Motor neuron (in vitro differentiated cells): ENCODE results near the gene CCDC194. TPM values are rescaled to one million over a fixed set of nuclear protein-coding genes. Genes with fewer than 3 reads are reported as not detected.

Experiments
- ATAC-seq, 8 experiments: fragments of 200-7000 bp; cut with Tn5 transposase; replicated peaks in 6 of 8; 2 replicates each; pipeline ENCODE4 v1.8.0; 2021; ENCODE audit warnings: mild to moderate bottlenecking in 8 of 8, moderate library complexity in 8 of 8
- H3K27ac ChIP-seq, 2 donors: fragments of 250-450 bp; sonication (Bioruptor Pico); 2 replicates each; pipeline ENCODE4 v1.9.0; 2021; ENCODE audit warnings: antibody characterized with exemption in 2 of 2, mild to moderate bottlenecking in 2 of 2, moderate library complexity in 1 of 2
- H3K4me1 ChIP-seq, 2 donors: fragments of 250-450 bp; sonication (Bioruptor Pico); replicated peaks in 1 of 2; 2 replicates each; pipeline ENCODE4 v1.6.1; 2021; ENCODE audit warnings: antibody characterized with exemption in 2 of 2, mild to moderate bottlenecking in 2 of 2, moderate library complexity in 1 of 2
- H3K4me3 ChIP-seq, 5 donors: fragments of 250-450 bp; sonication (Bioruptor Pico); 2 replicates each; pipeline ENCODE4 v1.9.0; 2021; ENCODE audit warnings: antibody characterized with exemption in 5 of 5, mild to moderate bottlenecking in 5 of 5, moderate library complexity in 4 of 5
- WGBS, 10 experiments: fragments of 450-650 bp; shearing (Covaris generic); methylation state at CpG; one replicate each; pipeline ENCODE4 v1.0.0; 2022; 5-methylcytosine and 5-hydroxymethylcytosine counted together
- in situ Hi-C, 9 experiments: fragments of 400-800 bp; cut with MboI; loops; one replicate each; pipeline ENCODE4 v1.15.0; 2021; ENCODE audit warnings: low sequenced_read_pairs in 9 of 9, low pct_unique_long_range_greater_than_20kb in 2 of 9; ENCODE audit not compliant: unreplicated experiment in 9 of 9
- total RNA-seq, 8 experiments: library from RNA; unstranded; fragments of 300-600 nt; gene quantifications; 2 replicates each; pipeline versions ENCODE4 v1.2.3 to v1.2.4, GENCODE V29; 2022

The CCDC194 gene
- total RNA-seq, 8 experiments from 2014 or later: 0.22 to 1.1 (median 0.39) TPM; not detected in 4

- Histone ChIP-seq H3K4me3 (no peak overlapping the region), H3K4me1 (no peaks in the 10 kb centered on the region), H3K27ac (no peak overlapping the region)
- in situ Hi-C loops: no loop called here
- 20 to 100% (median 75%) methylated on average over 1 to 4 of the region's 7 CpGs; no CpG with 5 or more reads in 3 of the 10 experiments for WGBS, 10 experiments
- ATAC-seq: no peak
These were observed 36.8 kb downstream of the CCDC194 start for GRCh38 chr19:17357078-17357666.

GRCh38 chr19:17353386-17353785 is 40.6 kb downstream of the CCDC194 start:
- in situ Hi-C loops: no loop called here
- no peak for ATAC-seq
- H3K27ac ChIP-seq: no peak overlapping the region

GRCh38 chr19:17352608-17353280 is 41.3 kb downstream of the CCDC194 start:
- in situ Hi-C loops: no loop called here
- no peak for ATAC-seq
- 40 to 100% (median 83%) methylated on average over 1 to 2 of the region's 14 CpGs; no CpG with 5 or more reads in 6 of the 10 experiments for WGBS, 10 experiments
- Histone ChIP-seq H3K4me3 (no peak overlapping the region), H3K27ac (no peak overlapping the region), H3K4me1 (peaks cover 3 to 4% of the 10 kb centered on the region in 2 donors)

More at GRCh38 chr19:17353386-17353785, 40.6 kb downstream of the CCDC194 start:
- 43 to 92% (median 83%) methylated on average over 1 to 7 of the region's 8 CpGs; no CpG with 5 or more reads in 5 of the 10 experiments for WGBS, 10 experiments
- Histone ChIP-seq H3K4me3 (no peak overlapping the region), H3K4me1 (peaks cover 3 to 4% of the 10 kb centered on the region in 2 donors)

GRCh38 chr19:17351815-17352435 is 42.1 kb downstream of the CCDC194 start:
- WGBS, 10 experiments: 60 to 100% (median 94%) methylated on average over 1 to 11 of the region's 45 CpGs; no CpG with 5 or more reads in 4 of the 10 experiments
- H3K27ac ChIP-seq: no peak overlapping the region
- ATAC-seq: no peak
- no peak overlapping the region for H3K4me3 ChIP-seq
- H3K4me1 ChIP-seq: peaks cover 3 to 4% of the 10 kb centered on the region in 2 donors
- in situ Hi-C loops: no loop called here

- H3K27ac ChIP-seq: no peak overlapping the region
- H3K4me3 ChIP-seq: no peak overlapping the region
- 0% methylated on average over 3 to 9 of the region's 12 CpGs; no CpG with 5 or more reads in 8 of the 10 experiments for WGBS, 10 experiments
- in situ Hi-C loops: no loop called here
- peak in 6 of 8 experiments; percentile 28 to 92 (median 89) for ATAC-seq
- H3K4me1 ChIP-seq: peaks cover 3 to 4% of the 10 kb centered on the region in 2 donors
These were observed 45.3 kb downstream of the CCDC194 start for GRCh38 chr19:17348700-17349099.

- no peak overlapping the region for H3K27ac ChIP-seq
- in situ Hi-C loops: no loop called here
- ATAC-seq: no peak
- H3K4me3 ChIP-seq: no peak overlapping the region
- peaks cover 3 to 4% of the 10 kb centered on the region in 2 donors for H3K4me1 ChIP-seq
- 17 to 100% (median 69%) methylated on average over 1 to 2 of the region's 2 CpGs; no CpG with 5 or more reads in 4 of the 10 experiments for WGBS, 10 experiments
These were observed 46.1 kb downstream of the CCDC194 start for GRCh38 chr19:17347877-17348276.

GRCh38 chr19:17347361-17347760 is 46.6 kb downstream of the CCDC194 start:
- WGBS, 10 experiments: 40 to 100% methylated on average over 1 of the region's 6 CpGs; no CpG with 5 or more reads in 8 of the 10 experiments
- peak in 2 of 8 experiments; percentile 31 to 34 for ATAC-seq
- Histone ChIP-seq H3K27ac (no peak overlapping the region), H3K4me3 (no peak overlapping the region), H3K4me1 (peaks cover 3 to 4% of the 10 kb centered on the region in 2 donors)
- in situ Hi-C loops: no loop called here

- Histone ChIP-seq H3K4me1 (peaks cover 3 to 4% of the 10 kb centered on the region in 2 donors), H3K27ac (no peak overlapping the region), H3K4me3 (no peak overlapping the region)
- WGBS, 10 experiments: 0 to 68% (median 21%) methylated on average over 2 to 12 of the region's 24 CpGs; no CpG with 5 or more reads in 4 of the 10 experiments
- in situ Hi-C loops: no loop called here
- ATAC-seq: peak; percentile 62 to 94 (median 71)
These were observed 47.8 kb downstream of the CCDC194 start for GRCh38 chr19:17346109-17346671.

GRCh38 chr19:17341845-17342244 is 52.2 kb downstream of the CCDC194 start:
- in situ Hi-C loops: no loop called here
- peaks cover 4 to 8% of the 10 kb centered on the region in 2 donors for H3K4me1 ChIP-seq
- ATAC-seq: no peak
- H3K4me3 ChIP-seq: no peak overlapping the region
- H3K27ac ChIP-seq: no peak overlapping the region
- 100% methylated on average over 2 of the region's 7 CpGs; no CpG with 5 or more reads in 9 of the 10 experiments for WGBS, 10 experiments

GRCh38 chr19:17341386-17341785 is 52.6 kb downstream of the CCDC194 start:
- in situ Hi-C loops: no loop called here
- Histone ChIP-seq H3K4me3 (no peak overlapping the region), H3K27ac (no peak overlapping the region), H3K4me1 (peaks cover 4 to 8% of the 10 kb centered on the region in 2 donors)
- no peak for ATAC-seq
- 100% methylated on average over 5 of the region's 15 CpGs; no CpG with 5 or more reads in 9 of the 10 experiments for WGBS, 10 experiments

GRCh38 chr19:17340871-17341357 is 53.1 kb downstream of the CCDC194 start:
- H3K4me3 ChIP-seq: no peak overlapping the region
- WGBS, 10 experiments: 40% methylated on average over 1 of the region's 17 CpGs; no CpG with 5 or more reads in 9 of the 10 experiments

More at GRCh38 chr19:17340871-17341357, 53.1 kb downstream of the CCDC194 start:
- no peak for ATAC-seq
- Histone ChIP-seq H3K4me1 (peaks cover 4 to 8% of the 10 kb centered on the region in 2 donors), H3K27ac (no peak overlapping the region)
- in situ Hi-C loops: no loop called here
